ENCODE results near the gene KRTAP9-7. TPM values are rescaled to one million over a fixed set of nuclear protein-coding genes. Genes with fewer than 3 reads are reported as not detected.
"Not testable (repeated sequence)": the region's sequence is repeated elsewhere in the genome, so short reads cannot be mapped to it uniquely, and the experiment has no call there.

Gene KRTAP9-7
- total RNA-seq, 4 donors from 2014 or later, result not detected

DNA sequence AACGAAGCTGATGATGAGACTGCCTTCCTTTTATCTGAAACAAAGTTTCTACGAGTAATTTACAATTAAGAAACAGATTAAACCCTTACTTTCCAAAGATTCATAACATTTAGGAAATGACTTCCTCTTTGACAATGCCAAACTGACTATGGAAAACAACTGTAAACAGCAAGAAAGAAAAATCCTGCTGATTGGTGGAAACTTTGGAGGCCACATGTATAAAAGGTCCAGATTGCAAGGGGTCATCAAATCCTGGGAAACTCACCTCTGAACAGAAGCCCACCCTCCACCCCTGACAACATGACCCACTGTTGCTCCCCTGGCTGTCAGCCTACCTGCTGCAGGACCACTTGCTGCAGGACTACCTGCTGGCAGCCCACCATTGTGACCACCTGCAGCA, 10.4 kb upstream of the KRTAP9-7 start, which contains the start of gene KRTAP9-6:
Gene KRTAP9-6 (plus strand): TSS at position 301 of the 400 bp plus-strand sequence. CDS start 0 bp downstream, at position 301.
- ATAC-seq (ENCODE audit: low FRiP score), result no peak
- TF ChIP-seq, protein P1, sequence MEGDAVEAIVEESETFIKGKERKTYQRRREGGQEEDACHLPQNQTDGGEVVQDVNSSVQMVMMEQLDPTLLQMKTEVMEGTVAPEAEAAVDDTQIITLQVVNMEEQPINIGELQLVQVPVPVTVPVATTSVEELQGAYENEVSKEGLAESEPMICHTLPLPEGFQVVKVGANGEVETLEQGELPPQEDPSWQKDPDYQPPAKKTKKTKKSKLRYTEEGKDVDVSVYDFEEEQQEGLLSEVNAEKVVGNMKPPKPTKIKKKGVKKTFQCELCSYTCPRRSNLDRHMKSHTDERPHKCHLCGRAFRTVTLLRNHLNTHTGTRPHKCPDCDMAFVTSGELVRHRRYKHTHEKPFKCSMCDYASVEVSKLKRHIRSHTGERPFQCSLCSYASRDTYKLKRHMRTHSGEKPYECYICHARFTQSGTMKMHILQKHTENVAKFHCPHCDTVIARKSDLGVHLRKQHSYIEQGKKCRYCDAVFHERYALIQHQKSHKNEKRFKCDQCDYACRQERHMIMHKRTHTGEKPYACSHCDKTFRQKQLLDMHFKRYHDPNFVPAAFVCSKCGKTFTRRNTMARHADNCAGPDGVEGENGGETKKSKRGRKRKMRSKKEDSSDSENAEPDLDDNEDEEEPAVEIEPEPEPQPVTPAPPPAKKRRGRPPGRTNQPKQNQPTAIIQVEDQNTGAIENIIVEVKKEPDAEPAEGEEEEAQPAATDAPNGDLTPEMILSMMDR (IDR thresholded peaks at IDR 0.05), result no peak
- no peak for DNase-seq (ENCODE audit: low spot score)

DNA sequence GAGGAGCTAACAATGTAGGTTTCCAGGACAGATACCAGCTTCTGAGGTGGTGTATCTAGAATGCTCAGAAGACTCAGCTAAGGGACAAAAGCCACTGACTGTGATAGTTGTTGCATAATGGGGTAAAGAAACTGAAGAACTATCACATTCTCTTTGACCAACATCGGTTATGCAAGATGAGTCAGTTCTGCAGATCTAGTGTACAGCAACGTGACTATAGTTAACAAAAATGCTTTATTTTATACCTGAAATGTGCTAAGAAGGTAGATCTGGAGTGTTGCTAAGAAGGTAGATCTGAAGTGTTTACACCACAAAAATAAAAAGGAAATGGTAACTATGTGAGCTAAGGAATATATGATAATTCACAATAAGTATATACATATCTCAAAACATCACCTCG, 7.8 kb upstream of the KRTAP9-7 start:
- ATAC-seq (ENCODE audit: low FRiP score), result no peak
- TF ChIP-seq, protein P1 (IDR thresholded peaks at IDR 0.05), result no peak
- DNase-seq (ENCODE audit: low spot score), result no peak

DNA sequence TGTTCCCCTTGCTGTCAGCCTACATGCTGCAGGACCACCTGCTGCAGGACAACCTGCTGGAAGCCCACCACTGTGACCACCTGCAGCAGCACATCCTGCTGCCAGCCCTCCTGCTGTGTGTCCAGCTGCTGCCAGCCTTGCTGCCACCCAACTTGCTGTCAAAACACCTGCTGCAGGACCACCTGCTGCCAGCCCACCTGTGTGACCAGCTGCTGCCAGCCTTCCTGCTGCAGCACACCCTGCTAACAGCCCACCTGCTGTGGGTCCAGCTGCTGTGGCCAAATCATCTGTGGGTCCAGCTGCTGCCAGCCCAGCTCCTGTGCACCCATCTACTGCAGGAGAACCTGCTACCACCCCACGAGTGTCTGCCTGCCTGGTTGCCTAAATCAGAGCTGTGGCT, 4.2 kb upstream of the KRTAP9-7 start:
- DNase-seq (ENCODE audit: low spot score); ATAC-seq (ENCODE audit: low FRiP score): not testable (repeated sequence)

DNA sequence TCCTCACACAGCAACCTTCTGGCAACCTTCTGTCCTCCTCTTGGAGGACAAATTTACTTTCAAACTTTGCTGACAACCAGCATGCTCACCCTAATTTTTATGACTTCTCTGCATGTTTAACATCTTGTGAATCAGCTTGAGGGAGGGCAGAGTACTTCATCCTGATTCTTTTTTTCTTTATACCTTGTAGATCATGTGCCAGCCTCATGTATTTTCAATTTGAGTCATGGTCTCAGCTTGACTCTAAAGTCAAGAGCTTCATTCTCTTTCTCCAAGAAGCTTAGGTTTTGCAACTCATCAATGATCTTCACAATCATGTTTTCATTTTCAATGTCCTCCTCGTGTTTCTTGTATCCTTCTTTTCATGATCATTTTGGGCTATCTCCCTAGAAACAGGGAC, 3.6 kb upstream of the KRTAP9-7 start:
- TF ChIP-seq, protein P1 (IDR thresholded peaks at IDR 0.05), result no peak
- no peak for DNase-seq (ENCODE audit: low spot score)
- no peak for ATAC-seq (ENCODE audit: low FRiP score)

DNA sequence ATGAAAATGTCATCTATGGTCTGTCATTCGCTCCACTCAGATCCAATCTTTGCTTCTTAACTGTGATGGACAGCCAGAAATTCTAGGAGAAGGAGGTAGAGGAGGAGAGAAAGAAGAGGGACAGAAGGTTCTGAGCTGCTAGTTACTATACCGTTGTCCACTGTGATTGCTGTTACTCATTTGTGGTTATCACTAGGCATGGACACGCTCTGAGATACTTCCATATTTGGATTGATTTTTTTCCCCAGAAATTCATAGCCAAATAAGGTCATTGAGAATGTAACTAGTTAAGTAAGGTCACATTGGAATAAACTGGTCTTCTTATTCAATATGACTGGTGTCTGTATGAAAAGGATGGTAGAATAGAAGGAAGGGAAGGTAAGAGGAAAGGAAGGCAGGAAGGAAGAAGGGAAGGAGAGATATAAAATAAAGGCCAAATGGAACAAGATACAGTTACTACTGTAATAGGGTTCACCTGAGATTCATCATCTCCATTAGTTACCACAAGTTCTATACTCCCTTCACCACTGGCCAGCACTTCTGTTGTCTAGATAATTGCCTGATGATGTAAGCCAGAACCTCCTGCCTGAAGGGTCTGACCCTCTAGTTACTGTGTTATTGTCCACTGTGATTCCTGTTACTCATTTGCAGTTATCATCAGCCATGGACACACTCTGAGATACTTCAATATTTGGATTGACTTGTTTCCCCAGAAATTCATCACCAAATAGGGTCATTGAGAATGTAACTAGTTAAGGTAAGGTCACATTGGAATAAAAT, 2.9 kb downstream of the KRTAP9-7 start:
- TF ChIP-seq, protein P1 (IDR thresholded peaks at IDR 0.05), result no peak
- ATAC-seq (ENCODE audit: low FRiP score) (no peak), DNase-seq (ENCODE audit: low spot score) (no peak)

DNA sequence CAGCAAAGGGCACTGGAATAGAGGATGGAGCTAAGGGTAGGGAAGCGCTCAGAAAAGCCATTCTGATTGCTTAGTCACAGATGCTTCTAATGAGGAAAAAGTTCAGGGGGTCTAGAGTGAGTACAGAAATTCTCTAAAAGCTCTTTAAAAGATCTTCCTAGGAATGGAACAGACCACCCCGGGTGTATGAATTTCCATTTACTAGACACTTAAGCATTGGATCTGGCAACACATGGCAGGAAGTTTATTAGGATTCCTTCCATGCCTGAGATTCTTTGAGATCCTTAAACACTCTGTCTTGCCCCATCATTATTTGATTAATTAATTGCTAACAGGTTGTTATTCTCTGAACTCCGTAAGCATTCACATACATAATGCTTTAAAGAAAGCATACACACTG, 8.5 kb downstream of the KRTAP9-7 start:
- DNase-seq (ENCODE audit: low spot score) (no peak), ATAC-seq (ENCODE audit: low FRiP score) (no peak)
- TF ChIP-seq, protein P1 (IDR thresholded peaks at IDR 0.05), result no peak

DNA sequence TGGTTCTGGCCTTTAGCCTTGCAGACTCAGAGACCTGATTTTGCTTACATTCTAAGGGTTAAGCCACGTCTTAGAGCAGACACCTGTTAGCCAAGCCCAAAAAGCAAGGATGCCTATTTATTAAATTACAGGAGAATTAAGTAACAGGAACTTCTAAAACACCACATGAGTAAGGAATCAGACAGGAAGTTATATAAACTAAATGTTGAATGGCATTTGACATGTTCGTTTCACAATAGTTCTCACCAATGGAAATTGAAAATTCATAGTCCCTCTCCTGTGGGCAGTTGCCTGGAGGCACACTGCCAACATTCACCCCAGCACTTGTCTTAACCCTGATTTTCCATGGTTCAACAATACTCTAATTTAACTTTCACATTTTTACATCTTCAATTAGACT, 9.0 kb downstream of the KRTAP9-7 start:
- TF ChIP-seq, protein P1 (IDR thresholded peaks at IDR 0.05), result no peak
- ATAC-seq (ENCODE audit: low FRiP score) (no peak), DNase-seq (ENCODE audit: low spot score) (no peak)
